ENCODE results near the gene SNX1.

DNA sequence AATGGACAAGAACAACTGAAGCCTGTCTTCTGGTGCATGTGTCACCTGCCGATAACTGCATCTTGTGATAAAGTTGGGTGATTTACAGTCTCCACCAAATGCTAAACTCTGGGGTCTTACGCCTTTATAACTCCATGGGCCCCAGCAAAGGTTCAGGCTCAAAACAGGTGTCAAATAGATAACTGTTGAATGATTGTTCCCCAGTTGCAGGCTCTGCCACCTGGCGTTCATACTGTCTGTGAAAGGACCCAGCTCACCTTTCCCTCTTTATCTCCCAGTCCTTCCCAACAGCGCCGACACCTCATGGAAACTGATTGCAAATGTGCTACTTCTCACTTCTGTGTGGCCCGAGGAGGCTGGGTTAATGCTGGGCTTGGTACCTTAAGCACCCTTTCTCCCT is 47.5 kb downstream of the SNX1 start:
- TF ChIP-seq, protein P1, sequence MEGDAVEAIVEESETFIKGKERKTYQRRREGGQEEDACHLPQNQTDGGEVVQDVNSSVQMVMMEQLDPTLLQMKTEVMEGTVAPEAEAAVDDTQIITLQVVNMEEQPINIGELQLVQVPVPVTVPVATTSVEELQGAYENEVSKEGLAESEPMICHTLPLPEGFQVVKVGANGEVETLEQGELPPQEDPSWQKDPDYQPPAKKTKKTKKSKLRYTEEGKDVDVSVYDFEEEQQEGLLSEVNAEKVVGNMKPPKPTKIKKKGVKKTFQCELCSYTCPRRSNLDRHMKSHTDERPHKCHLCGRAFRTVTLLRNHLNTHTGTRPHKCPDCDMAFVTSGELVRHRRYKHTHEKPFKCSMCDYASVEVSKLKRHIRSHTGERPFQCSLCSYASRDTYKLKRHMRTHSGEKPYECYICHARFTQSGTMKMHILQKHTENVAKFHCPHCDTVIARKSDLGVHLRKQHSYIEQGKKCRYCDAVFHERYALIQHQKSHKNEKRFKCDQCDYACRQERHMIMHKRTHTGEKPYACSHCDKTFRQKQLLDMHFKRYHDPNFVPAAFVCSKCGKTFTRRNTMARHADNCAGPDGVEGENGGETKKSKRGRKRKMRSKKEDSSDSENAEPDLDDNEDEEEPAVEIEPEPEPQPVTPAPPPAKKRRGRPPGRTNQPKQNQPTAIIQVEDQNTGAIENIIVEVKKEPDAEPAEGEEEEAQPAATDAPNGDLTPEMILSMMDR (IDR thresholded peaks at IDR 0.05) = no peak
- no peak for TF ChIP-seq POLR2A (IDR thresholded peaks at IDR 0.05)
